Amygdala (tissue), 56 donors: Measurements from ENCODE around the gene CCDC106.

Experiments used
- DNase-seq, 56 donors: peaks; one replicate each; lab custom pipeline; 2025; lab: John Stamatoyannopoulos, UW

The CCDC106 gene

DNA sequence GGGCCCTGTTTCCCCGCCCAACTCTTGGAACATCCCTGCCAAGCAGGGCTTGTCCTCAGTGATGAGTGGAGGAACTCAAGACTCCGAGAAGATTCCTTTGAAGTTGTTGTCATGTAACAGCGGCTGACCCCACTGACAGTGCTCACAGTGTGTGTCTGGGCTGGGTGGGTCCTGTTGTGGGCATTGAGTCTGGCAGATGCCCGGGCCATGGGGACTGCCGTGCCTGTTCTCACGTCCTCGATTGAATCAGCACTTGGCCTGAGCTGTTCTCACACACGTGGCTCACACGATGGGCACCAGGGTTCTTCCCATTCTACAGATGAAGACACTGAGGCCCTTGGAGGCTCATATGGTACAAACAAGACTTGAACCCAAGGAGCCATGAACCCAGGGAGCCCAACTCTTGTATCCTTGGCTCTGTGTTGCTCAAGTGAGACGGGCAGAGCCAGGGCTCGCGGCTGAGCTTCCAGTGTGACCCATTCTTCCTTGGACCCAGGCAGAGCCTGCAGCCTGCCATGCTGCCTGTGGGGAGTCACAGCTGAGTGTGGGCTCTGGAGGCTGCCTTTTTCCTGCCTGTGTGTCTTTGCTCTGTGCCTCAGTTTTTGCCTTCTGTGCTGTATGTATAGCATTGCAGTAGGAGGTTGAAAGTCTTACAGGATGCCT, 18.5 kb downstream of the CCDC106 start:
- DNase-seq: no peak

DNA sequence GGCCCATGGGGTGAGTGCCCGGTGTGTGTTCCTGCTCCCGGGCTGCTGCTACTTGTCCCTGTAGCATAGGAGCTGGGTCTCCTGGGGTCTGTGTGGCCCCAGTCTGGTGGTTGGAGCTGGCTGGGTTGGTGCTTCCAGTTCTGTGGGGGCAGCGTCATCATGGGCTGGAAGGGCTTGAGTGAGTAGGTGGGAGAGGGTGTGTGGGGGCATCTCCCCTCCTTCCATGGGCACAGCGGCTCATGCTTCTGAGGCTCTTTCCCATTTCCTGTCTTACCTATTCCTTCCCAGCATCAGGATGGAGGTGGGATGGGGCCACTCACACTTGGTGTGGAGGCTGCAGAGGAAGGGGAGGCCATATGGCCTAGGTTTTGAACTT, 19.0 kb downstream of the CCDC106 start:
- DNase-seq: no peak

DNA sequence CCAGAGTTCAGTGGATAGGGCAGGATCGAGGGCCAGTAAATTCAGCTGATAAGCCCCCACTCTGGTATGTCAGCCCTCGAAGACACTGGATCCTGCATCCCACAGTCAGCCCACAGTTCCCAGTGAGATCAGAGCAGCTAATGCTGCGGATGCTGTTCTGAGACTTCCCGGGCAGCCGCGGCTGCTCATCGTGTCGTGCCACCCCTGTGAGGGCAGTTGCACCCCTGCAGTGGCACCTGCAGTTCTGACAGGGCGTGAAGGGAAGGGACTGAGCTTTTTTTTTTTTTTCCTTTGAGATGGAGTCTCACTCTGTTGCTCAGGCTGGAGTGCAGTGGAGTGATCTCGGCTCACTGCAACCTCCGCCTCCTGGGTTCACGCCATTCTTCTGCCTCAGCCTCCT, 19.5 kb downstream of the CCDC106 start:
- DNase-seq: no peak

DNA sequence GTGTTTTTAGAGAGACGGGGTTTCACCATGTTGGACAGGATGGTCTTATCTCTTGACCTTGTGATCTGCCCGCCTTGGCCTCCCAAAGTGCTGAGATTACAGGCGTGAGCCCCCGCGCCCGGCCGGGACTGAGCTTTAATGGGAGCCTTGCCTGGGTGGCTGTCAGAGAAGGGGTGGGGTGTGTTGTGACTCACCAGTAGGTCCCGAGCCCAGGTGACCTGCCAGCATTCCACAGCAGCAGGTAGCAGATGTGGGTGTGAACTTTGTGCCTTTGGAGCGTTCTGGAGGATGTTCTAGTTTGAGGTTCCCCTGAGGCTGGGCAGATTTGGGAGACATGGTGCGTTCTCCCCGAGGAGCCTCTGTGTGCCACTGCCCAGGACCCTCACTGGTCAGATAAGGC, 19.9 kb downstream of the CCDC106 start:
- DNase-seq: no peak

DNA sequence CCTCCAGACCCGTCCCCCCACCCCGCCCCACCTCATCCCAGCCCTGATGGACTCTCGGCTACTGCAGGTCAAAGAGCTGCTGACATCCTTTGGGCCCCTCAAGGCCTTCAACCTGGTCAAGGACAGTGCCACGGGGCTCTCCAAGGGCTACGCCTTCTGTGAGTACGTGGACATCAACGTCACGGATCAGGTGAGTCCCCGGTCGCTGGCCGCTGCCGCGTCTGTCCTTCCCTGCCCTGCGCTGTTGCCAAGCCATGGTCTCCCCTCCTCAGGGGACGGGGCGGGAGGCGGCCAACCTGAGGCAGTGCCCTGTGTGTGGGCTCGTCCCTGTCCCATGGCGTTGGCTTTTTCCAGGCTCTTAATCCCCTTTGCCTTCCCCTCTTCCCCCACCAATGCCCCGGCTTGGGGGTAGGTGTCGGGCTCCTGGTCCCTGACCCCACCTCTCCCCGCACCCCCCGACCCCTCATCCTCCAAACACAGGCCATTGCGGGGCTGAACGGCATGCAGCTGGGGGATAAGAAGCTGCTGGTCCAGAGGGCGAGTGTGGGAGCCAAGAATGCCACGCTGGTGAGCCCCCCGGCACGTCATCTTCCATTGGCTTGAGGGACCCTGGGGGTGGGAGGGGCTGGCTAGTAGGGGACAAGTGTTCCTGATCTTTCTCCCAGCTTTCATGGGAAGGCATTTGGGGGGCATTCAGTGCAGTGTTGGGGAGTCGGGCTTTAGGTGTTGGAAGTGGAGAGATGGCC, 20.8 kb downstream of the CCDC106 start:
- DNase-seq: no peak

DNA sequence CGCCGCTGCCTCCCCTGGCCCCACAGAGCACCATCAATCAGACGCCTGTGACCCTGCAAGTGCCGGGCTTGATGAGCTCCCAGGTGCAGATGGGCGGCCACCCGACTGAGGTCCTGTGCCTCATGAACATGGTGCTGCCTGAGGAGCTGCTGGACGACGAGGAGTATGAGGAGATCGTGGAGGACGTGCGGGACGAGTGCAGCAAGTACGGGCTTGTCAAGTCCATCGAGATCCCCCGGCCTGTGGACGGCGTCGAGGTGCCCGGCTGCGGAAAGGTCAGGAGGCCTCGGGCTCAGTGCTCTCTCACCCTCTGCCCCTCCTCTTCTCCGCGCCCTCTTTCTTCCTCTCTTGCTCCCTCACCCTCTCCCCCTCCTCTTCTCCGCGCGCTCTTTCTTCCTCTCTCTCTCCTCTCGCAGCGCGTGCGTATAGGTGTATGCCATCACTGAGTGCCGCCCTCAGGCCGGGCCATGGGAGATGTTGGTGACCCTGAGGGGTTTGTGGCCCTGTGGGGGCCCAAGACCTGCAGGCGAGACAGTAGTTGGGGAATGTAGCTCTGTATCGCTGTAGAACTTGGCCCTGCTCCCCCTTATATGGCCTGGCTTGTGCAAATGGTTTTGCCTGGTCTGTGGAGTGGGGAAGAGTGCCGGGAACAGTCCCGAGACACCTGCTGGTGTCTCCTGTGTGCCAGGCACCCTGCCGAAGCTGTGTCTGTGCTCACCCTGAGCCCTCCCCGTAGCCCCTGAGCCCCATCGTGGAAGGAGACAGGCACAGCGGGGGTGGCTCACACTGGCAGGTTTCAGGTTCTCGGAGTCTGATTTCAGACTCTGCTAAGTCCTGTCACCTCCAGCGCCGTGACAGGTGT, 21.6 kb downstream of the CCDC106 start:
- no peak for DNase-seq

DNA sequence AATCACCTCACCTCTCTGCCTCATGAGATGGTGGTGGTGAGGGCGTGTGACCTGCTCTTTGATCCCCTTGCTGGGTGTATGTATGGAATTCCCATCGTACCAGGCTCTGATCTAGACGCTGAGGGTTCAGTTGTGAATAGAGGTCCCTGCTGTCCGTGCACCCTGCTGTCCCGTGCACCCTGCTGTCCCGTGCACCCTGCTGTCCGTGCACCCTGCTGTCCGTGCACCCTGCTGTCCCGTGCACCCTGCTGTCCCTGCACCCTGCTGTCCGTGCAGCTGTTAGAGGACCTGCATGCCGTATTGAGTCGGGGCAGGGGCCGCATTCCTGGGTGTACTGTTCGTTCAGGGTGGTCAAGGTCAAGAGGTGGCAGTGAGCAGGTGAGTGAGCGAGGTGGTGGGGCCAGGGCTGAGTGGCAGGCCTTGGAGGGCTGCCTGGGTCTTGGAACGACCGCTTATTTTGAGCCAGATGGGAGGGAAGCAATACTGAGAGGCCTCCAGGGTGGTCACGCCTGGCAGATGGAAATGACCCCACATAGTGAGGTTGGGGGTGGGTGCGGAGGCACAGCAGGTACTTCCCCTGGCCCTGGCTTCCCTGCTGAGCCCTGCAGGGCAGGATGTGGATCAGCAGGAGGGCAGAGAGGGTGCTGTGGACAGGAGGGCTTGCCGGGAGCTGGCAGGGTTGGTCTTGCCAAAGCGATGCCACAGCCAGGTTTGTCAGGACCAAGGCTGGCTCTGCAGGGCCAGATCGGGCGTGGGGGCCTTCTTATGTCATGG, 22.5 kb downstream of the CCDC106 start:
- peak in 21 of 56 donors; percentile 3 to 41 (median 17) for DNase-seq

DNA sequence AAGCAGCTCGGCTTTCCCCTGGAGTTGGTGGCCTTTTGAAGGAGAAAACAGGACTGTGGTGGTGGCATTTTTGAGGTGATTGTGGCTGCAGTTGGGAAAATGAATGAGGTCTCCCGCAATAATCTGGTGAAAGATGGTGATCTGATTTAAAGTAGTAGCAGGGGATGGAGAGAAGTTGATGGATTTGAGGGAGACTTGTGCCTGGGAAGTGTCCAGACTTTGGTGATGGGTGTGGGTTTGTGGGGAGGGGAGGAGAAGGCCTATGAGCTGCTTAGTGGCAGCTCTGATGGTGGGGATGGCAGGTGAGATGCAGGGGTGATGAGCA, 23.0 kb downstream of the CCDC106 start:
- no peak for DNase-seq

DNA sequence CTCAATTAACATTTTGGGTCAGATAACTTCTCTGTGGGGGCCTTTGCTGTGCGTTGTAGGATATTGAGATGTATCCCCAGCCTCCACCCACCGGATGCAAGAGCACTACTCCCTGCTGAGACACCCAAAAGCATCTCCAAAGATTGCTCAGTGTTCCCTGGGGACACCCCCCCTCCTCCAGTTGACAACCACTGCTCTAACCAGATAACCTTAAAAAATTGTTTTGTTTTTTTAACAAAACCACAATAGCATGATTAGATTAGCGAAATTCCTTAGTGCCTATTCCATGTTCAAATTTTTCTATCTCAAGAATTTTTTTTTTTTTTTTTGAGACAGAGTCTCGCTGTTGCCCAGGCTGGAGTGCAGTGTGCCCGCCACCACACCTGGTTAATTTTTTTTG, 24.4 kb downstream of the CCDC106 start:
- DNase-seq: no peak

DNA sequence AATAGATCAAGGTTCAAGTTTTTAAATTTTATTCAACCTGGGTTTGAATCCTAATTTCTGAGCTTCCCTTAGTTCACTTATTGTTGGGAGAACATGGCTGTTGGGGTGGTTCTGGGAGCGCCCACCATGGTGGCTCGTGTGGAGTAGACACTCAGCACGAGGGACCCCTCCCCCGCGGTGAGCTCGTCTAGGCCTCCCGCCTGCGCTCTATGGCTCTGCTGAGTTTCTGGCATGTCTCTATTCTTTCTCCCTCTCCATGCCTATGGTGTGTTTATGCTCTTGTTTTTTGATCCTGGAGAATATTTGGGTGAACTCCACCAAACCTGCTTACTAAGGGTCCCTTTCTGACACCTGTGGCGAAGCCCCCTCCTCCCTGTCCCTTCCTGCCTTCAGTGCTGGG, 25.5 kb downstream of the CCDC106 start:
- no peak for DNase-seq

DNA sequence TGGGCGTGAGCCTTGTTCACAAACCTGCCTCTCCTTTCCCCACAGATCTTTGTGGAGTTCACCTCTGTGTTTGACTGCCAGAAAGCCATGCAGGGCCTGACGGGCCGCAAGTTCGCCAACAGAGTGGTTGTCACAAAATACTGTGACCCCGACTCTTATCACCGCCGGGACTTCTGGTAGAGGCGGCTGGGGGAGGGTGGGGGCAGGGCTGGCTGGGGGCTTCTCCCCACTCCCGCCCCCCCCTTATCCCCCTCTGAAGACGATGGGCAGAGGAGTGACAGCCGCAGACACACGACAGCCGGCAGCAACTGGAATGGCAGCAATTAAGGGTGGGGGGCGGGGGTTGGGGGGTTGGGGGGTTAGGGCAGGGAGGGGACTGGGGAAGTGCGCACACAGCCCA, 25.9 kb downstream of the CCDC106 start:
- no peak for DNase-seq

DNA sequence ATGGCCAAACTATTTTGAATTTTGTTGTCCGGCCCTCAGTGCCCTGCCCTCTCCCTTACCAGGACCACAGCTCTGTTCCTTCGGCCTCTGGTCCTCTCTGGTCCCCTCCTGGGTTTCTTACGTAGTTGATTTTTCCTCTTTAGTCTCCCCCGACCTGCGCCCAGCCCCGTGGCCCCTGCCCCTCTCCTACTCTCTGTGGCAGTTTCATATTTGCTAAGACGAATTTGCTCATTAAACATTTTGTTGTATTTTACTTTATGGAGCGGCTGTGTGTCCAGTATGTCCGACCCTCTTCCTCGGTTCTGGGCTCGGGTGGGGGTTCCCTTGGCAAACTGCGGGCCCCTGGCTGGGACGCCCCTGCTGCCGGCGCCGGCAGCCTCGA, 26.4 kb downstream of the CCDC106 start:
- peak in 1 of 56 donors; percentile 31 for DNase-seq

DNA sequence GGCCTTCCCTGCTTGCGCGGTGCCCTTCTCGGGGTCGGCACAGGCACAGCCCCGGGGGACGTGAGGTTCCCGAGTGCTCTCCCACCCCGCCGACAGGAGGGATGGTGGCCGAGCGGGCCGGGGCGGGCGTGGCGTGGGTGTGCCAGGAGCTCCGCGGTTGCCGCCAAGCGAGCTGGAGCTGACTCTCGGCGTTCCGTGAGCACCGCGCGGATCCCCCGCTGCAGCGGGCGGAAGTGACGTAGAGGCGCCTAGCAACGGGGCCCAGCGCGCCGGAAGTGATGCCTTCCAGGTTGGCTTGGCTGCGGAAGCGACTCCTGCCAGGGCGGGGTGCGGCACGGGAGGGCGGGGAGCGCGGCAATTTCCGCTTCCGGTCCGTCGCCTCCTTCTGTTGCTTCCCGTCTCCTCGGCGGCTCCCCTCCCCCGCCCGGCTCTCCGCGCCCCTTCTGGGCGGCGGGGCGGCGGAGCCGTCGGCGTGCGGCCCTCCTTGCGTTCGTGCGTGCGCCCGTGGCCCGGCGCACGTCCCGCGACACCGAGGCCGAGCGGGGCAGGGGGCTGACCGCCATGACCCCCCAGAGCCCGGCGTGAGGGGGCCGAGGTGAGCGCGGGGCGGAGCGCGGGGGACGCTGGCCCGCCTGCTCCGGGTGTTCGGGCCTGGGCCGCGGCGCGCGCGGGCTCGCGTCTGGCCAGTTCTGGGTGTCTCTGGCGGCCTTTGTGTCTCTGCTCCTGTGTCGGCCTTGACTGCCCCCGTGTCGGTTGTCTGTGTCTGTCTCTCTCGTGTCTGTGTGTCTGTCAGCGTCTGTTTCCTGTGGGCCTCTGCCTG, 27.0 kb downstream of the CCDC106 start, which contains the start of gene EPN1:
TSS of gene EPN1 (plus strand) at position 386 of the 820 bp plus-strand sequence. CDS start 3,402 bp downstream, outside the sequence.
- peak; percentile 66 to 97 (median 92) for DNase-seq

DNA sequence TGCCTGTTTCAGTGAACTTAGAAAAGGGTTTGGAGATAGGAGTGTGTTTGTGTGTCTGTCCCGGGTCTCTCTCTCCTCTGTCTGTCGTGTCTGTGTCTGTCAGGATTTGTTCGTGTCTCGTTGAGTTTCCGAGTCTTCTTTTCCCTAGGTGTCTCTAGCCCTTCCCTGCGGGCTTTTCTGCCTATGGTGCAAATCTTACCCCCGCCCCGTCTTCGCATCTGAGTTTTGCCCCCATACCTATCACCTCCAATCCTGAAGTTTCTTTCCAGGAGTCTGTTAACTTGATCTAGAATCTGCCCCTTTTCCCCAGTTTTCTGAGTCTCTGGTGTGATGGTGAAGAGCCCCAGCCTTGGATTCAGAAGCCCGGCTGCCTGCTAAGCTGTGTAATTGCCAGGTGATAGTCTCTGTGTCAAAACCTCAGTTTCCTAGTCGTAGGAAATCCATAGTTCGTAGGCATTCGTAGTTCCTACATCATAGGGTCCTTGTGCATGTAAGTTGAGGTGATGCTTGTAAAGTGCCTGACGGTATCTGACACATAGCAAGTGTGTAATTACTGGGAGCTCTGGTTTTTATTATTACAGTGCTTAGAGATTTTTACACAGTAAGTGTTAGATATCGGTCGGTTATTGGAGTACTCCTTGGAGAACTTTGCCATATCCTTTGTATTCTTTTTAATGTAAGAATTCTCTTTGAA, 27.8 kb downstream of the CCDC106 start:
- DNase-seq: no peak

DNA sequence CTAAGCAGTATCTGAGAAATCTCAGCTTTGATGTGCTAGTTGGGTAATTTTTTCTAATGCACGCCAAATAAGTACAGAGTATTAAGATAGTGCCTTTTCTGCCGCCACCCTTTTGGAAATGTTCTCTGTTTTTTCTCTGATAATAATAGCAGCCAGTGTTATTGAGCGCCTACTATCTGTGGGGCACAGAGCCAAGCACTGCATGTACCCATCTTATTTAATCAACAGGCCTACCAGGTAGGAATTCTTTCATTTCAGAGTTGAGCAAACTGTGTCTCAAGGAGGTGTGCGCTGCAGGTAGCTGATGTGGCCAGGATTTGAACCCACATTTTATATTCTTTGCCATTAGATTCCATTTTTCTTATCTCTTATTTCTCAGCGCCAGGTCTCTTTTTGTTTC, 28.4 kb downstream of the CCDC106 start:
- DNase-seq: peak in 1 of 56 donors; percentile 6

DNA sequence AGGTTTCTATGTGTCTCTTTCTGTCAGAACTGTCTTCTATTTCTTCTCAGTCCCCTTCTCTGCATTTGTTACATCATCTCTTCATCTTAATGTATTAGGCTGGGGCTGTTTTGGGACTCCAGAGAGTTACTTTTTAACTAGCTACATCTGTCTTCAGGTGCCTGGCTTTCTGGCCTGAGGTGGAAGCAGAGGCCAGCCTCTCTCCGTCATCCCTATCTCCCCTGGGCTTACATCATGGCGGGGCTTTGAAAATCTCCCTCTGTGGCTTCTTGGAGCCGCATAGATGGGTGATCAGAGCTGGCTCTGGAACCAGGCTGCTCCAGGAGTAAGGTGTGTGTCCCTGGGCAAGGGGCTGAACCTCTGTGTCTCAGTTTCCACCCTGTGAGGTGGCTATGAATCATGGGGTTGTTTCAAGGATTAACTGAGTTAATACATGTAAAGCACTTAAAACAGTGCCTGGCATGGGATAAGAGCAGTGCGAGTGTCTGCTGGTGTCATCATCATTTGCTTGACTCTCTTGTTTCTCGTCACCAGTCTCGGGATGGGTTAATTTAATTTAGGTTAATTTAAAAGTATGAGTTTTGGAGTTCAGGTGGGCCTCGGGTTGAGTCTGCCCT, 29.0 kb downstream of the CCDC106 start:
- no peak for DNase-seq

DNA sequence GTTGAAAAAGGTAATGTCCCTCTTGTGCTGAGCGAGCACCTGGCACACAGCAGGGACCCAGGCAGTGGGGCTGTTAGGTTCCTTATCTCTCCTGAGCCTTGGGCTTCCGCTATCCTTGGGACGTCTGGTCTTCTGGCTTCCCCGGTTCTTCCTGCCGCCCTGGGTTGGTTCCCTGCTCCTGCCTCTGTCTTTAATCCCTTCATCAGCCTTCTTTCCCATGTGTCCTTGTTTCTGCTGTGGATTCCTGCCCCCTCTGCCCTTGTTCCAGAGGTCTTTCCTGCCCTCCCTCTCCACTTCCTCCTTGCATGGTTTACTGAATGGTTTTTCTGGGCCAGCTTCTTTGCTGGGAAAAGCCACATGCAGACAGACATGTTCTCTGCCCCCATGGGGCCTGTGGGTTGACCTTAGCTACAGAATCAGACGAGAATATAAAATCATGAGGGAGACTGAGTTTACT, 29.6 kb downstream of the CCDC106 start:
- no peak for DNase-seq

DNA sequence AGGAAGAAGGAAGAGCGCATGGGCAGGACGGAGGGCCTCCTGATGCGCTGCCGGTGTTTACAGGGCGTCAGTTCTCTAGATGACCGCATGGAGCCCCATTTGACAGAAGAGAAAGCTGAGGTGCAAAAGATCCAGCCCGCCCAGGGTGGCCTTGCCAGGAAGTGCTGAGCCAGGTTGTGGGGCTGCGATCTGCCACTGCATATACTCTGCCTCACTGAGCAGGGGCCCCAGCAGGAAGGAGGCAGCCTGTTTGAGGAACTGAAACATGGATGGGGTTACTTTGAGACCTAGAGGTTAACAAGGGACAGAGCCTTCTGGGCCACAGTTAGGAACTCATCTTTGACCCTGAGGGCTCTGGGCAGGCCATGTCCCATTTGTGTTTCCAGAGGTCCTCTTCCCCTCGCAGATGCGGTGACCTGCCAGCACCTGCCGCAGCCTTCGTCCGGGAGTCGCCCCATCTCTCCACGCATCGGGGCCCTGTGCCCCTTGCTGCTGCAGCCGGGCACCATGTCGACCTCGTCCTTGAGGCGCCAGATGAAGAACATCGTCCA, 30.2 kb downstream of the CCDC106 start:
- DNase-seq: peak in 18 of 56 donors; percentile 5 to 64 (median 20)
